ENCODE results near the gene AGO3.
"Not testable (repeated sequence)": the region's sequence is repeated elsewhere in the genome, so short reads cannot be mapped to it uniquely, and the experiment has no call there.

AGO3 gene

GRCh38 chr1:35927472-35927871 lies 3.4 kb upstream of the AGO3 start:
- no peak for DNase-seq

- DNase-seq: no peak
Measured at GRCh38 chr1:35929730-35930592, 944 bp upstream of the AGO3 start.

GRCh38 chr1:35931446-35932157 lies 697 bp downstream of the AGO3 start:
- DNase-seq: no peak

- no peak for DNase-seq
Measured at GRCh38 chr1:35932158-35932636, 1.3 kb downstream of the AGO3 start.

- no peak for DNase-seq
Measured at GRCh38 chr1:35932941-35933340, 2.0 kb downstream of the AGO3 start.

- no peak for DNase-seq
Measured at GRCh38 chr1:35935442-35936388, 4.8 kb downstream of the AGO3 start.

GRCh38 chr1:35936838-35937237 lies 5.9 kb downstream of the AGO3 start:
- DNase-seq: no peak

GRCh38 chr1:35939484-35939883 lies 8.6 kb downstream of the AGO3 start:
- DNase-seq: no peak

GRCh38 chr1:35945327-35945726 lies 14.4 kb downstream of the AGO3 start:
- DNase-seq: no peak

- no peak for DNase-seq
Measured at GRCh38 chr1:35947547-35947946, 16.6 kb downstream of the AGO3 start.

- DNase-seq: no peak
Measured at GRCh38 chr1:35958558-35958957, 27.7 kb downstream of the AGO3 start.

- DNase-seq: no peak
Measured at GRCh38 chr1:35959304-35959703, 28.4 kb downstream of the AGO3 start.

GRCh38 chr1:35962952-35963351 lies 32.0 kb downstream of the AGO3 start:
- no peak for DNase-seq

GRCh38 chr1:35964277-35964676 lies 33.4 kb downstream of the AGO3 start:
- not testable (repeated sequence) for DNase-seq

- DNase-seq: no peak
Measured at GRCh38 chr1:35968396-35968795, 37.5 kb downstream of the AGO3 start.

GRCh38 chr1:35971601-35972000 lies 40.7 kb downstream of the AGO3 start:
- no peak for DNase-seq

GRCh38 chr1:35972631-35973030 lies 41.7 kb downstream of the AGO3 start:
- not testable (repeated sequence) for DNase-seq

- no peak for DNase-seq
Measured at GRCh38 chr1:35980090-35980489, 49.2 kb downstream of the AGO3 start.

- DNase-seq: no peak
Measured at GRCh38 chr1:35988237-35988636, 57.3 kb downstream of the AGO3 start.

- no peak for DNase-seq
Measured at GRCh38 chr1:36006941-36007500, 76.1 kb downstream of the AGO3 start.

GRCh38 chr1:36007741-36008140 lies 76.8 kb downstream of the AGO3 start:
- DNase-seq: no peak

- no peak for DNase-seq
Measured at GRCh38 chr1:36008546-36009197, 77.8 kb downstream of the AGO3 start.
